Measurements from ENCODE around the gene ID1. TPM values are rescaled to one million over a fixed set of nuclear protein-coding genes. Genes with fewer than 3 reads are reported as not detected.
A peak's percentile ranks its signal among the peaks of the same experiment; 100 is the strongest.

Gene ID1
- total and polyA plus RNA-seq, 2 of the 13 experiments (the other 11 are each of a cell fraction or from before 2014, with no cell fraction given), result 320 to 419 TPM

- TF ChIP-seq USF2 (IDR thresholded peaks at IDR 0.05; ENCODE audit: low read depth, low read length) (no peak), USF2 (CRISPR knock-in tag; IDR thresholded peaks at IDR 0.05; ENCODE audit: borderline replicate concordance) (no peak), SP2 (CRISPR knock-in tag; IDR thresholded peaks at IDR 0.05) (no peak), ARID3A (IDR thresholded peaks at IDR 0.05; ENCODE audit: low read depth, low read length) (peak; percentile 20; the same call in 1 of the 2 replicates), FOXP1 (IDR thresholded peaks at IDR 0.05) (no peak), FOXP1 (CRISPR knock-in tag; IDR thresholded peaks at IDR 0.05) (no peak), HES4 (CRISPR knock-in tag; IDR thresholded peaks at IDR 0.05; ENCODE audit: borderline replicate concordance) (no peak), ZKSCAN1 (IDR thresholded peaks at IDR 0.05; ENCODE audit: low read length) (no peak), HOXA9 (CRISPR knock-in tag; IDR thresholded peaks at IDR 0.05; ENCODE audit: borderline replicate concordance) (no peak), PCBP2 (optimal IDR thresholded peaks at IDR 0.05; ENCODE audit: low read depth, low read length, poor library complexity, severe bottlenecking) (no peak), SIX1 (CRISPR knock-in tag; IDR thresholded peaks at IDR 0.05; ENCODE audit: borderline replicate concordance) (no peak), ARNT2 (CRISPR knock-in tag; IDR thresholded peaks at IDR 0.05; ENCODE audit: low read depth) (peak; percentile 47; the same call in 1 of the 2 replicates), FIP1L1 (IDR thresholded peaks at IDR 0.05; ENCODE audit: borderline replicate concordance, insufficient read depth, low read depth, low read length) (no peak), POGZ (CRISPR knock-in tag; IDR thresholded peaks at IDR 0.05) (peak; percentile 27; the same call in 1 of the 2 replicates), ZNF460 (CRISPR knock-in tag; IDR thresholded peaks at IDR 0.05; ENCODE audit: borderline replicate concordance) (no peak), SNAPC2 (CRISPR knock-in tag; IDR thresholded peaks at IDR 0.05) (0 out of 2 replicates have a peak, but pooled peaks have one; percentile 34), RARA (CRISPR knock-in tag; IDR thresholded peaks at IDR 0.05) (peak; percentile 79), JDP2 (CRISPR knock-in tag; IDR thresholded peaks at IDR 0.05; ENCODE audit: borderline replicate concordance) (no peak), ZKSCAN8 (CRISPR knock-in tag; IDR thresholded peaks at IDR 0.05; ENCODE audit: borderline replicate concordance) (peak; percentile 55; the same call in 1 of the 2 replicates), ZNF589 (CRISPR knock-in tag; conservative IDR thresholded peaks at IDR 0.05) (no peak), AKAP8 (CRISPR knock-in tag; IDR thresholded peaks at IDR 0.05) (0 out of 2 replicates have a peak, but pooled peaks have one; percentile 62), TFAP4 (IDR thresholded peaks at IDR 0.05; ENCODE audit: borderline replicate concordance, low read depth) (peak; percentile 78; the same call in 1 of the 2 replicates), E2F5 (CRISPR knock-in tag; conservative IDR thresholded peaks at IDR 0.05) (no peak), ZNF598 (CRISPR knock-in tag; IDR thresholded peaks at IDR 0.05; ENCODE audit: borderline replicate concordance) (0 out of 2 replicates have a peak, but pooled peaks have one; percentile 45), MAFF (IDR thresholded peaks at IDR 0.05; ENCODE audit: low read depth, low read length) (peak; percentile 28; the same call in 1 of the 2 replicates)
Measured at GRCh38 chr20:31593221-31594001, 11.7 kb upstream of the ID1 start (continued).

Measured in HepG2 (cell line).